ENCODE measurements around the gene SWT1.

GRCh38 chr1:185300152-185300551 is 143.2 kb downstream of the SWT1 start:
- TF ChIP-seq, protein P1, sequence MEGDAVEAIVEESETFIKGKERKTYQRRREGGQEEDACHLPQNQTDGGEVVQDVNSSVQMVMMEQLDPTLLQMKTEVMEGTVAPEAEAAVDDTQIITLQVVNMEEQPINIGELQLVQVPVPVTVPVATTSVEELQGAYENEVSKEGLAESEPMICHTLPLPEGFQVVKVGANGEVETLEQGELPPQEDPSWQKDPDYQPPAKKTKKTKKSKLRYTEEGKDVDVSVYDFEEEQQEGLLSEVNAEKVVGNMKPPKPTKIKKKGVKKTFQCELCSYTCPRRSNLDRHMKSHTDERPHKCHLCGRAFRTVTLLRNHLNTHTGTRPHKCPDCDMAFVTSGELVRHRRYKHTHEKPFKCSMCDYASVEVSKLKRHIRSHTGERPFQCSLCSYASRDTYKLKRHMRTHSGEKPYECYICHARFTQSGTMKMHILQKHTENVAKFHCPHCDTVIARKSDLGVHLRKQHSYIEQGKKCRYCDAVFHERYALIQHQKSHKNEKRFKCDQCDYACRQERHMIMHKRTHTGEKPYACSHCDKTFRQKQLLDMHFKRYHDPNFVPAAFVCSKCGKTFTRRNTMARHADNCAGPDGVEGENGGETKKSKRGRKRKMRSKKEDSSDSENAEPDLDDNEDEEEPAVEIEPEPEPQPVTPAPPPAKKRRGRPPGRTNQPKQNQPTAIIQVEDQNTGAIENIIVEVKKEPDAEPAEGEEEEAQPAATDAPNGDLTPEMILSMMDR (IDR thresholded peaks at IDR 0.05; ENCODE audit: poor library complexity), result no peak
- TF ChIP-seq EZH2 (IDR thresholded peaks at IDR 0.05; ENCODE audit: borderline replicate concordance), result no peak
